Activated CD4-positive, CD25-positive, alpha-beta regulatory T cell treated with anti-CD3 and anti-CD28 coated beads, Interleukin-2, amount 50 U/mL, for 16 hours (primary cell): ENCODE results near the gene ZNF106.

ENCODE experiments used
- DNase-seq: peaks from one replicate; pipeline ENCODE4 v3.0.0-alpha.2; 2020; ENCODE audit warnings: low read depth, low spot score

The ZNF106 gene

GRCh38 chr15:42474827-42475226 lies 16.1 kb downstream of the ZNF106 start:
- DNase-seq: no peak

GRCh38 chr15:42471002-42471401 lies 19.9 kb downstream of the ZNF106 start:
- no peak for DNase-seq

GRCh38 chr15:42465520-42466259 lies 25.3 kb downstream of the ZNF106 start:
- no peak for DNase-seq

GRCh38 chr15:42461261-42461660 lies 29.7 kb downstream of the ZNF106 start:
- no peak for DNase-seq

- DNase-seq: no peak
Observed at GRCh38 chr15:42457445-42458442, 33.2 kb downstream of the ZNF106 start.

- no peak for DNase-seq
Observed at GRCh38 chr15:42456971-42457370, 34.0 kb downstream of the ZNF106 start.

- DNase-seq: no peak
Observed at GRCh38 chr15:42456531-42456930, 34.4 kb downstream of the ZNF106 start.

- no peak for DNase-seq
Observed at GRCh38 chr15:42453826-42454225, 37.1 kb downstream of the ZNF106 start.

- DNase-seq: no peak
Observed at GRCh38 chr15:42450425-42450790, 40.5 kb downstream of the ZNF106 start.

- DNase-seq: no peak
Observed at GRCh38 chr15:42449770-42450424, 41.0 kb downstream of the ZNF106 start.

GRCh38 chr15:42448281-42448680 lies 42.7 kb downstream of the ZNF106 start:
- no peak for DNase-seq

GRCh38 chr15:42447599-42447998 lies 43.3 kb downstream of the ZNF106 start:
- no peak for DNase-seq

GRCh38 chr15:42445551-42445950 lies 45.4 kb downstream of the ZNF106 start:
- DNase-seq: no peak

GRCh38 chr15:42444415-42445063 lies 46.4 kb downstream of the ZNF106 start:
- DNase-seq: no peak

- DNase-seq: no peak
Observed at GRCh38 chr15:42427429-42428223, 63.3 kb downstream of the ZNF106 start.

- no peak for DNase-seq
Observed at GRCh38 chr15:42421376-42421775, 69.6 kb downstream of the ZNF106 start.

- DNase-seq: no peak
Observed at GRCh38 chr15:42419369-42419768, 71.6 kb downstream of the ZNF106 start.

GRCh38 chr15:42413920-42414319 lies 77.0 kb downstream of the ZNF106 start:
- no peak for DNase-seq

- no peak for DNase-seq
Observed at GRCh38 chr15:42411884-42412283, 79.1 kb downstream of the ZNF106 start.

GRCh38 chr15:42409011-42409410 lies 81.9 kb downstream of the ZNF106 start:
- DNase-seq: no peak

GRCh38 chr15:42408178-42408577 lies 82.8 kb downstream of the ZNF106 start:
- DNase-seq: no peak
